Omental fat pad (tissue), 4 donors: ENCODE results near the gene SRPK1. TPM values are rescaled to one million over a fixed set of nuclear protein-coding genes. Genes with fewer than 3 reads are reported as not detected.

ENCODE experiments used
- ATAC-seq: fragments of 150-250 bp; one replicate; pipeline ENCODE4 v1.9.1; 2016; ENCODE audit warnings: mild to moderate bottlenecking, moderate library complexity; ENCODE audit not compliant: low FRiP score
- DNase-seq: peaks from one replicate; pipeline ENCODE4 v3.0.0-alpha.2; 2019; ENCODE audit warnings: low spot score
- CTCF ChIP-seq, 3 donors: fragments of 450-650 bp; IDR thresholded peaks; one replicate each; pipeline ENCODE4 v1.5.1; 2016 to 2017; ENCODE audit warnings: antibody characterized with exemption in 3 of 3, mild to moderate bottlenecking in 3 of 3, moderate library complexity in 2 of 3
- total RNA-seq, 4 donors: library from RNA; depleted of rRNA; stranded (reverse); fragments of >200 nt; gene quantifications; one replicate each; pipeline ENCODE4 v1.1.0, GENCODE V29; 2016

The SRPK1 gene
- total RNA-seq, 4 donors from 2014 or later = 31.1 to 66.4 (median 48.6) TPM

GRCh38 chr6:35907750-35908149, 13.1 kb downstream of the SRPK1 start:
- DNase-seq (no peak), ATAC-seq (no peak)
- no peak for TF ChIP-seq CTCF (IDR thresholded peaks at IDR 0.05)

- no peak for DNase-seq
- no peak for TF ChIP-seq CTCF (IDR thresholded peaks at IDR 0.05)
- ATAC-seq = no peak
These were observed 14.4 kb downstream of the SRPK1 start for GRCh38 chr6:35906499-35906846.

- no peak for TF ChIP-seq CTCF (IDR thresholded peaks at IDR 0.05)
- DNase-seq (no peak), ATAC-seq (no peak)
These were observed 14.9 kb downstream of the SRPK1 start for GRCh38 chr6:35905841-35906498.

GRCh38 chr6:35905141-35905785, 15.6 kb downstream of the SRPK1 start:
- TF ChIP-seq CTCF (IDR thresholded peaks at IDR 0.05) = no peak
- ATAC-seq = no peak
- no peak for DNase-seq

- TF ChIP-seq CTCF (IDR thresholded peaks at IDR 0.05) = no peak
- no peak for ATAC-seq
These were observed 17.2 kb downstream of the SRPK1 start for GRCh38 chr6:35903679-35904078.

GRCh38 chr6:35900448-35900847, 20.4 kb downstream of the SRPK1 start:
- ATAC-seq (no peak), DNase-seq (no peak)
- TF ChIP-seq CTCF (IDR thresholded peaks at IDR 0.05) = no peak

More at GRCh38 chr6:35903679-35904078, 17.2 kb downstream of the SRPK1 start:
- no peak for DNase-seq

GRCh38 chr6:35898003-35898402, 22.9 kb downstream of the SRPK1 start:
- DNase-seq (no peak), ATAC-seq (no peak)
- no peak for TF ChIP-seq CTCF (IDR thresholded peaks at IDR 0.05)
